WI38 (cell line): Measurements from ENCODE around the gene LUZP2.

Experiments
- H3K4me3 ChIP-seq: 2 replicates; pipeline ENCODE4 v1.5.1; 2011; ENCODE audit warnings: low read depth, mild to moderate bottlenecking, control low read depth, low read length
- CTCF ChIP-seq: IDR thresholded peaks from 2 replicates; pipeline ENCODE4 v1.5.1; 2012; ENCODE audit warnings: low read depth, mild to moderate bottlenecking, control low read depth, low read length

The LUZP2 gene

GRCh38 chr11:24559315-24559714, 62.5 kb downstream of the LUZP2 start:
- H3K4me3 ChIP-seq, result no peak overlapping the region
- no peak for TF ChIP-seq CTCF

- TF ChIP-seq CTCF, result no peak
- H3K4me3 ChIP-seq, result no peak overlapping the region
Measured at GRCh38 chr11:24560324-24560723, 63.5 kb downstream of the LUZP2 start.

- H3K4me3 ChIP-seq, result no peak overlapping the region
- no peak for TF ChIP-seq CTCF
Measured at GRCh38 chr11:24567380-24567779, 70.5 kb downstream of the LUZP2 start.

GRCh38 chr11:24572376-24572775, 75.5 kb downstream of the LUZP2 start:
- TF ChIP-seq CTCF, result no peak
- H3K4me3 ChIP-seq, result no peak overlapping the region

GRCh38 chr11:24574461-24574860, 77.6 kb downstream of the LUZP2 start:
- no peak overlapping the region for H3K4me3 ChIP-seq
- no peak for TF ChIP-seq CTCF

GRCh38 chr11:24575392-24575791, 78.5 kb downstream of the LUZP2 start:
- TF ChIP-seq CTCF, result no peak
- H3K4me3 ChIP-seq, result no peak overlapping the region

GRCh38 chr11:24585192-24585591, 88.3 kb downstream of the LUZP2 start:
- TF ChIP-seq CTCF, result no peak
- H3K4me3 ChIP-seq, result no peak overlapping the region

GRCh38 chr11:24587635-24588034, 90.8 kb downstream of the LUZP2 start:
- no peak overlapping the region for H3K4me3 ChIP-seq
- TF ChIP-seq CTCF, result no peak
